Renal cortical epithelial cell (primary cell): ENCODE results near the gene MYL11. TPM values are rescaled to one million over a fixed set of nuclear protein-coding genes. Genes with fewer than 3 reads are reported as not detected.

Experiments
- DNase-seq: peaks from one replicate; pipeline ENCODE4 v3.0.0-alpha.2; 2011; ENCODE audit warnings: low read depth
- total RNA-seq: library from RNA; depleted of rRNA; stranded (reverse); fragments of >200 nt; gene quantifications from 2 replicates; pipeline ENCODE4 v1.2.3, GENCODE V29; 2014

The MYL11 gene
- total RNA-seq, 1 donor from 2014 or later = not detected

- no peak for DNase-seq
Observed at GRCh38 chr16:30418350-30419181, 44.0 kb downstream of the MYL11 start.

- no peak for DNase-seq
Observed at GRCh38 chr16:30421010-30421409, 46.4 kb downstream of the MYL11 start.

Other genes starting within 250 kb of the MYL11 start
- 0.85 and 8.3 TPM in 2 replicates for gene CORO1A, start 191.2 kb upstream of the MYL11 start, total RNA-seq
- 77.7 and 299 TPM in 2 replicates for gene BOLA2B, start 181.1 kb upstream of the MYL11 start, total RNA-seq
- gene SLX1A, start 180.9 kb upstream of the MYL11 start, total RNA-seq = 8.1 and 24.5 TPM in 2 replicates
- gene SULT1A3, start 175.5 kb upstream of the MYL11 start, total RNA-seq = 0.35 and 1.9 TPM in 2 replicates
- 0.52 and 1.4 TPM in 2 replicates for gene NPIPB13, start 126.3 kb upstream of the MYL11 start, total RNA-seq
- 36.0 and 40.6 TPM in 2 replicates for gene CD2BP2, start 19.5 kb upstream of the MYL11 start, total RNA-seq
- 26.9 and 46.8 TPM in 2 replicates for gene TBC1D10B, start 4.3 kb upstream of the MYL11 start, total RNA-seq
- gene SEPTIN1, start 7.8 kb downstream of the MYL11 start, total RNA-seq = 0.25 TPM in 1 of 2 replicates, not detected in the other
- 12.7 and 13.8 TPM in 2 replicates for gene ZNF48, start 20.6 kb downstream of the MYL11 start, total RNA-seq
- 9.0 and 10.1 TPM in 2 replicates for gene ZNF771, start 32.8 kb downstream of the MYL11 start, total RNA-seq
- 24.5 and 49.8 TPM in 2 replicates for gene DCTPP1, start 55.2 kb downstream of the MYL11 start, total RNA-seq
- gene SEPHS2, start 71.1 kb downstream of the MYL11 start, total RNA-seq = 9.2 and 19.0 TPM in 2 replicates
- not detected in 2 replicates for gene ITGAL, start 97.9 kb downstream of the MYL11 start, total RNA-seq
- gene ZNF768, start 151.8 kb downstream of the MYL11 start, total RNA-seq = 22.4 and 24.0 TPM in 2 replicates
- 7.5 and 11.7 TPM in 2 replicates for gene ZNF747, start 160.1 kb downstream of the MYL11 start, total RNA-seq
- 2.6 and 6.9 TPM in 2 replicates for gene ZNF764, start 183.6 kb downstream of the MYL11 start, total RNA-seq
- 5.3 and 7.1 TPM in 2 replicates for gene ZNF688, start 196.9 kb downstream of the MYL11 start, total RNA-seq
- gene ZNF785, start 210.9 kb downstream of the MYL11 start, total RNA-seq = 3.5 and 9.1 TPM in 2 replicates
- 4.0 and 4.5 TPM in 2 replicates for gene ZNF689, start 235.6 kb downstream of the MYL11 start, total RNA-seq